NT2/D1 (cell line): Measurements from ENCODE around the gene VSTM2L.

Experiments used
- YY1 ChIP-seq: IDR thresholded peaks from 2 replicates; pipeline ENCODE4 v1.6.1; 2011; ENCODE audit not compliant: insufficient read length, insufficient read depth
- ZNF274 ChIP-seq: IDR thresholded peaks from 2 replicates; pipeline ENCODE4 v1.6.1; 2011; ENCODE audit warnings: mild to moderate bottlenecking, low read depth, low read length

- no peak for TF ChIP-seq ZNF274
- TF ChIP-seq YY1 = no peak
Measured at GRCh38 chr20:37876863-37877262, 26.1 kb upstream of the VSTM2L start.
